Stimulated activated CD8-positive, alpha-beta memory T cell treated with anti-CD3 and anti-CD28 coated beads, Interleukin-4, amount 100 ng/mL, for 1 hour (primary cell): ENCODE measurements around the gene ABHD5.
"Not testable (repeated sequence)": the region's sequence is repeated elsewhere in the genome, so short reads cannot be mapped to it uniquely, and the experiment has no call there.

Source experiments
- DNase-seq, 2 donors: peaks; one replicate each; pipeline ENCODE4 v3.0.0-alpha.2; 2020; ENCODE audit warnings: low read depth in 2 of 2, low spot score in 1 of 2

ABHD5 gene

GRCh38 chr3:43690400-43691119, at the start of gene ABHD5:
TSS of gene ABHD5 (plus strand) at chr3:43690938. CDS start at chr3:43690993, 55 bp downstream.
- DNase-seq, result peak; percentile 87 to 90

- DNase-seq, result no peak
These were observed 49.2 kb upstream of the ABHD5 start for GRCh38 chr3:43641306-43642114.

- DNase-seq, result no peak
These were observed 46.3 kb upstream of the ABHD5 start for GRCh38 chr3:43644443-43644842.

GRCh38 chr3:43647331-43648166, 43.2 kb upstream of the ABHD5 start:
- no peak for DNase-seq

- no peak for DNase-seq
These were observed 41.8 kb upstream of the ABHD5 start for GRCh38 chr3:43648957-43649356.

GRCh38 chr3:43649365-43649968, 41.3 kb upstream of the ABHD5 start:
- no peak for DNase-seq

GRCh38 chr3:43650345-43650744, 40.4 kb upstream of the ABHD5 start:
- DNase-seq, result no peak

- DNase-seq, result not testable (repeated sequence)
These were observed 34.3 kb upstream of the ABHD5 start for GRCh38 chr3:43656390-43656789.

GRCh38 chr3:43659250-43659880, 31.4 kb upstream of the ABHD5 start:
- no peak for DNase-seq

- not testable (repeated sequence) for DNase-seq
These were observed 29.4 kb upstream of the ABHD5 start for GRCh38 chr3:43661376-43661775.

- not testable (repeated sequence) for DNase-seq
These were observed 25.7 kb upstream of the ABHD5 start for GRCh38 chr3:43665011-43665410.

GRCh38 chr3:43670635-43671522, 19.9 kb upstream of the ABHD5 start:
- no peak for DNase-seq

- no peak for DNase-seq
These were observed 16.2 kb upstream of the ABHD5 start for GRCh38 chr3:43674345-43675085.

GRCh38 chr3:43675593-43675992, 15.1 kb upstream of the ABHD5 start:
- DNase-seq, result no peak

GRCh38 chr3:43676441-43676840, 14.3 kb upstream of the ABHD5 start:
- no peak for DNase-seq

- DNase-seq, result not testable (repeated sequence)
These were observed 12.4 kb upstream of the ABHD5 start for GRCh38 chr3:43678375-43678774.

- not testable (repeated sequence) for DNase-seq
These were observed 11.8 kb upstream of the ABHD5 start for GRCh38 chr3:43678887-43679449.

GRCh38 chr3:43680857-43681256, 9.9 kb upstream of the ABHD5 start:
- DNase-seq, result not testable (repeated sequence)

GRCh38 chr3:43684944-43685343, 5.8 kb upstream of the ABHD5 start:
- DNase-seq, result no peak
